Limb (tissue), 2 donors: ENCODE measurements around the gene PROSER3.
"Not testable (repeated sequence)": the region's sequence is repeated elsewhere in the genome, so short reads cannot be mapped to it uniquely, and the experiment has no call there.

Experiments
- DNase-seq, 2 donors: peaks; one replicate each; pipeline ENCODE4 v3.0.0-alpha.2; 2016; ENCODE audit errors: extremely low spot score in 2 of 2

PROSER3 gene

DNA sequence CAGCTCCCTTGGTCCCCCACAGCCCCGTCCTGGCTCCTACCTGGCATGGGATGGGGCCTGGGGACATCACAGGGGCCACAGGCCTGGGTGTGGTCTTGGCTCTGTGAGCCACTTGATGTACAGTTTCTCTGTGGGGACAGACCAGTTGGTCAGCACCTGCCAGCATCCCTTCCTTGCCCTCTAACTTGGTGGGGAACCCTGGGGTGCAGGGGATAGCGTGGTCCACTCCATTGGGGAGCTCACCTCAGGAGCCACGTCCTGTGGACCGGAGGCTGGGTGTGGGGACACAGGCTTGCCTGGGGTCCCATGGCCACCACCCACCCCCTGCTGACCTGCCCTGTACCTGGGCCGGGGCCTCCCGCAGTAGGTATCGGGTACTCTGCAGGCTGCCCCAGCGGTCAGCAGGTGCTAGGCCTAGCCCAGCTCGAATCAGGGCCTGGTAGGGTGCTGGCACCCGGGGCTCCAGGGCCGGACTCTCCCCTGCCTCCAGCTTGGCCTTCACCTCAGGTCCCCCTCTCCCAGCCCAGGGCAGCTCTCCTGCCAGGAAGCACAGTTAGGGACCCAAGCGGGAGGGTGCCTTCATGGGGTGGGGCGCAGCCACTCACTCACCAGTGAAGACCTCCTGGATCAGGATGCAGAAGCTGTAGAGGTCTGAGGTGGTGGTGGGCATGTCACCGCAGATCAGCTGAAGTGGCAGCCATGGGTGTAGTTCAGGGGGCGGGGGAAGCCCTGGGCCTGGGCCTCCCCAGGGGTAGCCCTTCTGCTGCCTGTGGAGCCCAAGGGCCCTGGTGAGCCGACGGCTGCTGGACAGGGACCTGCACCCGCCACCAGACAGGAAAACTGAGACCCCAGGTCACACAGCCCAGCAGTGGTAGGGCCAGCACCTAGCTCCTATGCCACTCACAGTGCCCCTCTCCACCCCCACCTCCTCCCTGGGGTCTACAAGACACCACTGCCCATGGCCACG lies 32.3 kb downstream of the PROSER3 start:
- DNase-seq: no peak

DNA sequence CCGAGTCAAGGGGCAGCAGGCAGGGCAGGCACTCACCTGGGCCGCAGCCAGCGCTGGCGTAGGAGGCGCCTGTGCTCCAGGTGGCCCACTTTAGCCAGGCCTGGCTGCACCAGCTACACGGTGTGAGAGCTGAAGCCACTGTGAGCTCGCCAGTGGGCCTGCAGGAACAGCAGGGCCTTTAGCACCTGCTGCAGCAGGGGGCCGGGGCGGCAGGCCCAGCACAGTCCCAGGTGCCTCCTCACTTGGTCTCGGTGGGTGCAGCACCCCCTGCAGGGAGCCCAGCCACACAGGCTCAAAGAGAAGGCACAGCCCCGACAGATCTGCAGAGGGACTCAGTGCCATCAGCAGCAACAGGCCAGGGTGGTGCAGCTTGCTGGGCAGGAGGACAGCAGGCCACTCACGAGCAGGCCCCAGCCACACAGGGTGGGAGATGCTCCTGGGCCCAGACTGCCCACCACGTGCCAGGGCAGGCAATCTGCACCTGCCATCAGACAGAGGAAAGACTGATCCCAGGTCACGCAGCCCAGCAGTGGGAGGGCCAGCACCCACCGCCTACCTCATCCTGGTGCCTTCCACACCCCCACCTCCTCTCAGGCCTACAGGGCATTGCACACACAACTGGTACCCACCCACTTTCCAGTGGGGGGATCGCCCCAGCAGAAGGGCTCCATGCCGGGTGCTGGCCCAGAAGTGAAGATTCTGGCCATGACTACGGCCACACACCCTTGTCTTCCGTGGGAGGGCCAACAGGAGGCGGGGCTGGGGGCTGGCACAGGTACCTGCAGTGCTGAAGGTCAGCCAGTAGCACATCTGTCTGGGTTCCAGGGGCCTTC lies 33.2 kb downstream of the PROSER3 start:
- DNase-seq: no peak

DNA sequence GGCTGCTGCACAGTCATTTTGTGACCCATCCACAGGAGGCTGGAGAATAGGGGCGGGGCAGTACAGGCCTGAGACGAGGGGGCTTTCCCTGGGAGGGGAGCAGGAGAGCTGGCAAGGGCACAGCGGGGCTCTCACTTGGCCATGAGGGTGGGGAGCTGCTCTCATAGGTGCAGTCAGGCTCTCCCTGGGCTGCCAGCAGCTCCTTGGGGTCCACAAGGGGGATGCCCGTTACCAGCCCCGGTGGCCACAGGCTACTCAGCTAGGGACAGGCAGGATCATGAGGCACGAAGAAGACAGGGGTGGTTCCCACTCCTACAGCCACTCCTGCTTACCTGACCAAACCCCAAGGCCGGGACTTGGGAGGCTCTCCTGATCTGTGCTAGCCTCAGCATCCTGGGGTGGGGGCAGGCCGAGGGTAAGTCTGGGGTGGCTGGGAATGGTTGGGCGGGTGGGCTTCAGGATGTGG lies 33.9 kb downstream of the PROSER3 start:
- no peak for DNase-seq

DNA sequence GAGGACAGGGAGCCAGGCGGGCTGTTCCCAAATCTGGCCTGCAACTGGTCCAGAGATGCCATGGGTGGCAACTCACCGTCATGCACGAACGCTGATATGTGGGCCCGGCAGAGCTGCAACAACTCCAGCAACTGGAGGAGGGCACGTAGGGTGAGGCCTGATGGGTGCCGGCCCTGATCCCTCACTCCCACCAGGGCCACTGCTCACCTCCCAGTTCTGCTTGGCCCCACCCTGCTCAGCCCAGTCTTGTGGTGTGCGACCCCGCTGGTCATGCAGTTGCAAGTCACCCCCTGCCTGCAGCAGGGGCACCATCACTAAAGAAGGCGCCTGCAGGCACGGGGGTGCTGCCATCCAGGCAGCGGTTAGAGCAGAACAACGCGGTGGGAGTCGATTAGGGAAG lies 34.3 kb downstream of the PROSER3 start:
- DNase-seq: no peak

DNA sequence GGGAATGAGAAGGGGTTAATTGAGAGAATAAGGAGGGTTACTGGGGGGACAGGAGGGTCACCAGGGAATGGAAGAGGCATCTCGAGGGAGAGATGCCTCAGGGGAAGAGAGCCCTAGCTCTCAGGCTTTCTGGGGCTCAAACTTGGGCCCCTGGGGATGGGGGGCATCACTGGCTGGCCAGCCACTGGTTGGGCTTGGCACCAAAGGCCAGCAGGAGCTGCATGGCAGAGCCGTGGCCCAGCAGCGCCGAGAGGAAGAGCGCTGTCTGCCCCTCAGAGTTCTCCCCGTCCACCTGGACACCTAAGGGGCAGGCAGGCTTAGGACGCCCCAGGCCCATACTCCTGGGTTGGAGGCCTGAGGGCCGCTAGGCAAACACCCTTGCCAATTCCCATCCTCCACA lies 34.9 kb downstream of the PROSER3 start:
- DNase-seq: no peak

DNA sequence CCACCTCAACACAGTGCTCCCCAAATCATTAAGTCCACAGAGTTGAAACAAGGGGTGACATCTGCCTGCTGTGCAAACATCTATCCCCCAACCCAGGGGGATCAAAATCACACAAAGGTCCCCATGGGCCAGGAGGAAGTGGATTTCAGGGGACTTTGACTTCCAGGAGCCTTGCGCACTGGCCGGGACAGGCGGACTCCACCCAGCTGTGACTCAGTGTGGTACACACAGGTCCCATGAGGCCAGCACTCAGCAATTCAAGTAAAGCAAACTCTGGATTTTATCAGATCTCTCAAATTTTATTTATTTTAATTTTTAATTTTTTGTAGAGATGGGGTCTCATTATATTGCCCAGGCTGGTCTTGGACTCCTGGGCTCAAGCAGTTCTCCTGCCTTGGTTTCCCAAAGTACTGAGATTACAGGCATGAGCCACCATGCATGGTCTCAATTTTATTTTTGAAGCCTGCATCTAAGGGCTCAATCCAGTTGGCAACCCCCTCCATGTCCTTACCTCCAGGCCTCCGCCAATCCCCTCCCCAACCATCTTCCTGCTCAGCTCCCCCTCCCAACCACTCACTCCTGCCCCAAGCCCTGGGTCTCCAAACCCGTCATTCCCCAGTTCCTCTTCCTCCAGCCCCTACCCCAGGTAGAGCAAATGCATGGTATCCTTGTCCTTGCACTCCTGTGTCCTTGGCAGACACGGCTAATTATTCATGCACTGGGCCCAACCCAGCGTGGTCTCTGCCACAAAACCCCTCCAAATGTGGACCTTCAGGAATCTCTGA lies 35.6 kb downstream of the PROSER3 start:
- DNase-seq: no peak

DNA sequence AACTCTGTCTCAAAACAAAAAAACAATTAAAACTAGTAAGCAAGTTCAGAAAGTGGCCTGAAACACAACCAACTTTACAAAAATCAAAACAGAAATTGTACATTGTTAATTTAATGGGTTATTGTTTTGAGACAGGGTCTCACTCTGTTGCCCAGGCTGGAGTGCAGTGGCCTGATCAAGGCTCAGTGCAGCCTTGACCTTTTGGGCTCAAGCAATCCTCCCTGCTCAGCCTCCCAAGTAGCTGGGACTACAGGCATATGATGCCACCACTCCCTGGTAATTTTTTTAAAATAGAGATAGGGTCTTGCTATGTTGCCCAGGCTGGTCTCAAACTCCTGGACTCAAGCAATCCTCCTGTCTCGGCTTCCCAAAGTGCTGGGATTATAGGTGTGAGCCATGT lies 37.6 kb downstream of the PROSER3 start:
- not testable (repeated sequence) for DNase-seq

DNA sequence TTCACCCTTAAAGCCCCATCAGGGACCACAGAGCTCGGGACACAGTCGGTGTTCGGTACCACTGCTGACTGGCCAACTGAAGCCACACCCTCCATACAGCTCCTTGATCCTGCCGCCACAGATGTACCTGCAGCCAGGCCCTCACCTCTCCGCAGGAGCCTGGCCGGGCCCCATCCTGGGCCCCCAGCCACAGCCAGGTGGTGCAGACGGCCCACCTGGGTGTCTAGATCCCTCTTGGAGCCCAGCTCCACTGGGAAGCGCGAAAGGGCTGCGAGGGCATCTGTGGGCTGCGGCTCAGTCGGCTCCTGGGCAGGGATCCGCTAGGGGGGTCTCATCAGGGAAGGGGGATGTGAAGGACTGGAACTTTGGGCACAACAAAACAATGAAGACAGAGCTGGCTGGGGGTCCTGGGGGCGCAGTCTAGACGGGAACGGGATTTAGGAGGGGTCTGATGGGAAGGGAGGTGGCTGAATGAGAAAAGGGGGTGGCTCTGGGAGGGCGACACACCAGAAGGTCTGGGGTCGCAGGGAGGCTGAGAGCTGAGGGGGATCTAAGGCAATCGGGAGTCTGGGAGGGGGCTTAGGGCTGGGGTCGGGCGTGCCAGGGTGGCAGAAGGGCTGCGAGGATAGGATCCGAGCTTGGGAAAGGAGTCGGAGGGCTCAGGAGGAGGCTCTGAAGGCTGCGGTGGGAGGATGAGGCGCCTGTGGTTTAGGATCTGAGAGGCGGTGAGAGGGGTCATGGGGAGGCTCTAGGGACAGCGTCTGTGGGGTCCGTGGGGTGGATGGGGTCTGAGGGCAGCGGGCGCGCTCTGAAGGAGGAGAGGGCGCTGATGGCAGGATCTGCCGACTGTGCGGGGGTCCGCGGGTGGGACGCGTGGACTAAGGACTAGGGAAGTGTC lies 38.9 kb downstream of the PROSER3 start:
- DNase-seq: no peak

DNA sequence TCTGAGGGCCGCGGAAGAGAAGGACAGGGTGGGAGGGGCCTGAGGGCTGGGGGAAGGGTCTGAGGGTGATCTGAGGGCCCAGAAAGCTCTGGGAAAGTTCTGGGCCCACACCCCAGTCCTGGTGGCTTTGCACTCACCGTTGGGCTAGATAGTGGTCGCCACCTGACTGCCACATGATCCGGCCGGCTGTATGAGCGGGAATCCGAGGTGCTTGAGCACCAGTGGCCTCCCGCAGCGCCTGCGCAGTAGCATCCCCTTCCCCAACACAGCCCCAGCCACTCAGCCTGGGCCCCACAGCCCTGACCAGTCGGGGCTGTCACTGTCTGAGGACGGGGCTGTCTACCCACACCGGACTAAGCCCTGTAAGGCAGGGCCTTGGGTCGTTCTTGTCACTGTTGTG lies 39.7 kb downstream of the PROSER3 start:
- no peak for DNase-seq

DNA sequence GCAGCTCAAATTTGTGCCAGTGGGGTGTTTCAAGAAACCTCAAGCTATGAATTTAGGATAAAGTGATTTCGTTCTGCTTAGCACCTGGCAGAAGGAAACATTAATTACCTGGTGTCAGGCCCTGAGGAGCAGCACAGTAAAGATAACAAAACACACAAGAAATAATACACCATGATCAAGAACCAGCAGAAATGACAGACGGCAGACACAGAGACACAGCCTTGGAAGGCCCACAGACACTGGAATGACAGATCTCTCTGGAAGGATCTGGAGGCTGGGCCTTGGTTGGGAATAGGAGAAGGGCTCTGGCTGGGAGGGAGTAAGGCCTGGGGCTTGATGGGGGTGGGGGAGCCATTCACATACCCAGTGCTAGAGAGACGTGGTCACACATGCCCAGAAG lies 43.9 kb downstream of the PROSER3 start:
- DNase-seq: no peak

DNA sequence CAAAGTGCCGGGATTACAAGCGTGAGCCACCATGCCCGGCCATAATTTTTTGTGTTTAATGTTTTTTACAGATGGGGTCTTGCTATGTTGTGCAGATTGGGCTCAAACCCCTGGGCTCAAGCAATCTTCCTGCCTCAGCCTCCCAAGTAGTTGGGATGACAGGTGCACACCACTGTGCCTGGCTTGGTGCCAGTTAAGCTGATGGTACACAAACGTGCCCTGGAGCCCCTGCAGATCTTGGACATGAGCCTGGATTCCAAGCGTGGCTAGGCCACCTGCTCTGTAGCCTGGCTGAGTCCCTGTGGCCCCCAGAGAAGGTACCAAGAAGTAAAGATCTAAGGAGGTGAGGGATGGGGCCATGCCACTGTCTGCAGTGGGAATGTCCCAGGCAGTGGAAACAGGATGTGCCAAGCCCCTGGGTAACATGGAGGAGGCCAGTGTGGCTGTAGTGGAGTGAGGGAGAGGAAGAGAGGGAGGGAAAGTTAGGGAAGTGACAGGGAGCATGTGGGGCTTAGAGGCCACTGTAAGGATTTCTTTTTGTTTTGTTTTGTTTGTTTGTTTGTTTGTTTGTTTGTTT lies 47.6 kb downstream of the PROSER3 start:
- DNase-seq: no peak

DNA sequence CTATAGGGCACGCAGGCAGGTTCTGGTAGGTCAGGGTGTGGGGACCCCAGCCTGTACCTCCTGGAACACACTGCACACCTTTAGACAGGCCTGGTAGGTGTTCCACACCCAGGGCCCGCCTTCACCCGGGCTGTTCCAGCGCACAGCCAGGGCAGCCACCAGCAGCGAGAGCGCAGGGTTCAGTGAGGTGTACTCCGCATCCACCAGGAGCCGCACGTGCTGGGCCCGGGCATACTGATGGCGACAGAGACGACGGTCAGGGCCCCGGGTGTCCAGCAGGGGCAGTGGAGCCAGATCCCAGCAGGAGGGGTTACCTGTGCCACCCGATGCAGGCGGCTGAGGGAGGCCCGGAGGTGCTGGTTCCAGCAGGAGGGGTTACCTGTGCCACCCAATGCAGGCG lies 48.6 kb downstream of the PROSER3 start:
- no peak for DNase-seq

DNA sequence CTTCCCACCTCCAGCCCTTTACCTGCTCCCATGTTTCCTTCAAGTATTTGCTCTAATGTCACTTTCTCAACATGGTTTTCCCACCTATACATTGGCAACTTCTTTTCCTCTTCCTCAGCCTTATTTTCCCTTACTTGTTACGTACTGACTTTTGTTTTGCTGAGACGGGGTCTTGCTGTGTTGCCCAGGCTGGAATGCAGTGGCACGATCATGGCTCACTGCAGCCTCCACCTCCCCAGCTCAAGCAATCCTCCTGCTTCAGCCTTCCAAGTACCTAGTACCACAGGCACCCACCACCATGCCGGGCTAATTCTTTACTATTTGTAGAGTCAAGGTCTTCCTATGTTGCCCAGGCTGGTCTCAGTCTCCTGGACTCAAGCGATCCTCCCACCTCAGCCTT lies 49.7 kb downstream of the PROSER3 start:
- DNase-seq: no peak

DNA sequence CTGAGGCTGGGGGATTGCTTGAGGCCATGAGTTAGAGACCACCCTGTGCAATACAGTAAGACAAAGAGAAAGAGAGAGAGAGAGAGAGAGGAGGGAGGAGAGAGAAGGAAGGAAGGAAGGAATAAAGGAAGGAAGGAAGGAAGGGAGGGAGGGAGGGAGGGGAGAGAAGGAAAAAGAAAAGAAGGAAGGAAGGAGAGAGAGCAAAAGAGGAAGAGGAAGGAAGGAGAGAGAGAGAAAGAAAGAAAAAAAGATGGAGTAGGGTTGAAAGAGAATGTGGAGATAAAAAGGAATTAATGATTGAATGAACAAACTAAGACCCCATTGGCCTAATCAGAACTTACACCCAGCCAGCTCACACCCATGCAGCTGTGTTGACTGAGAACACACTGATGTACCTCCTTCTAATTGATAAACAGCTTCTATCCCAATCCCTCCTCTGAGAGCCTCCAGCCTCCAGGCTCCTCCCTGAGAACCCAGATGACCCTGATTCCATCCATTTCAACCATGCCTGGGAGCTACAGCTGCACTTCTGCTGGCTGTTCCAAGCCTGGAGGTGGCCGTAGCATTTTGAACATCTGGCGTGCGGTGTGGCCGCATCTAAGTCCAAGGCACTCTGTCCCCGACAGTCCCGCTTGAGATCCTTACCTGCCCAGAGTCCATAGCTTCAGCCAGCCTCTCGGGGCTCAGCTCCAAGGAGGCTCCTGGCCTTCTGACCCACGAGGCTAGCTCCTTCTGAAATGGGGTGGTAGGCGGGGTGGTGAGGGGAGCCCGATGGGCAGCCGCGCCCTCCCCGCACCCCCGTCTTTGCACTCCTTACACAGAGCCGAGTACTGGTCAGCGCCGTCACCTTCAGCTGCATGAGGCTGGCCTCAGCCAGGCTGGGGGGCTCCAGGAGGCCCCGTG lies 53.6 kb downstream of the PROSER3 start:
- no peak for DNase-seq

DNA sequence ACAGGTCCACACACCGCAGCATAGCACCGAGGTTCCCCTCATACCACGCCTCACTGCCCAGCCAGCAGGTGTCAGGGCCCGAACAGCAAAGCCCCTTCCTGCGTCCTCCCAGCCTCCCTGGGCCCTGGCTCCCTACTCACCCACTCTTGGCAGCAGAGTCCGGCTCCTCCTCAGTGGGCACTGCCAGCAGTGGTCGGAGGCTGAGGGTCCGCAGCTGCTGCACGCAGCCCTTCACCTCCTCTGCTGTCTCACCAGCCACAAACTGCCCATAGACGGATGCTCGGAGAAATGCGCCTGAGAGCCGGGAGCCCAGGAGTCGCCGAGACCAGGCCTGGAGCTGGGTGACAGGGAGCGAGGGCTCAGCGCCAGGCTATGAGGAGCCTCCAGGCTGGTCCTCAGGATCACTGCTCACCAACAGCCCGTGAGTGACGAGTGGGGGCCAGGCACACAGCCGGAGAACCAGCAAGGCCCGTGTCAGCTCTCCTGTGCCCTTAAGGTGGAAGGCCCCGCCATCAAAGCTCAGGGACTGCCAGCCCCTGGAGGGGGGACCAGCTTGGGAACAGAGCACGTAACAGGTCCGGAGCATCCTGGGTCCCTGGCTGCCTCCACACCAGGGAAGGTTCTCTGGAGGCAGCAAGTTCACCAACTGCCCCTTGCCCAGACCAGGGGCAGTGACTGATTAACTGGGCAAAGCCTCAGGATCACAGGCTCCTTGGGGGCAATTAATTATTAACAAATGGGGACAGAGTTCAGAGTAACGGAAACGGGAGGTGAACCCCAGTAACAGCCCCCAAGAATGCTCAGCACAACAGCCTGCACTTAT lies 54.5 kb downstream of the PROSER3 start, which contains the start of gene PRODH2:
PRODH2 (minus strand) TSS at position 626 of the 823 bp plus-strand sequence; CDS start at position 586, 40 bp downstream.
- DNase-seq: no peak

DNA sequence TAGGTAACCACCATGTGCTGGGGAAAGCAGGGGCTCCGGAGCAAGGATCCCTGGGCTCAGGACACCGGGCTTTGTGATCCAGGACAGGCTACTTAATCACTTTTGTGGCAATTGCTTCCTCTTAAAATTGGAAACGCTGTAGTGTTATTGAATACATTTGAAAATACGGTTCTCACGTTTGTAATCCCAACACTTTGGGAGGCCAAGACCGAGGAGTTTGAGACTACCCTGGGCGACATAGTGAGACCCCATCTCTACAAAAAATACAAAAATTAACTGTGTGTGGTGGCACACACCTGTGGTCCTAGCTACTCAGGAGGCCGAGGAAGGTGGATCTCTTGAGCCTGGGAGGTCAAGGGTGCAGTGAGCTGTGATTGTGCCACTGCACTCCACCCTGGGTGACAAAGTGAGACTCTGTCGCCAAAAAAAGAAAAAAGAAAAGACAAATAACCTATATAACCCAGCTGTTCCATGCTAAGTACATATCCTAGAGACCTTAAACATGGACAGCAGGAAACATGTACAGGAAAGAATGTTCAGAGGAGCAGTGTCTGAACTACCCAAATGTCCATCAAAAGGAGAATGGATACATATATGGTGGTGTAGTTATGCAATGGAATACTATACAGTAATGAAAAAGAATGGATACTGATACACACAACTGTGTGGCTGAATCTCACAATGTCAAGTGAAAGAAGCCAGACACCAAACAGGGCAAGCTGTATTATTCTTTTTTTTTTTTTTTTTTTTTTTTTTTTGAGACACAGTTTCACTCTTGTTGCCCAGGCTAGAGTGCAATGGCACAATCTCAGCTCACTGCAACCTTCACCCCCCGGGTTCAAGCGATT lies 55.3 kb downstream of the PROSER3 start:
- no peak for DNase-seq

DNA sequence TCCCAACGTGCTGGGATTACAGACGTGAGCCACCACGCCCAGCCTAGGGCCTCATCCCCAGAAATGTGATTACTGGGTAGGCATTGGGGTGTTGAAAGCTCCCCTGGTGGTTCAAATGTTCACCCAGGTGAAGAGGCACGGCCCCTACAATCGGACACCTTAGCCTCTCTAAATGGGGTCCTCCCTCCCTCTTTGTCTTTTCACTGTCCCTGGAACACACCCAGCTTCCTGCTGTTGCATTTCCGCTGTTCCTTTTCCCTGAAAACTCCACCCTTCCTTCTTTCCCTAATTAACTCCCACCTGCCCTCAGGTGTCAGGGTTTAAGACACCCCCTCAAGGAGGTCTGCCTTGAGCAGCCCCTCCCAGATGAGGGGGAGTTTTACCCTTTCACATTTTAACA lies 58.3 kb downstream of the PROSER3 start:
- no peak for DNase-seq
